Stimulated activated CD4-positive, alpha-beta T cell treated with anti-CD3 and anti-CD28 coated beads, TNF-alpha, amount 100 ng/mL, for 48 hours (primary cell): ENCODE data around the gene PNMA5.

ENCODE experiments used
- DNase-seq, 3 donors: peaks; one replicate each; pipeline ENCODE4 v3.0.0-alpha.2; 2020; ENCODE audit warnings: low read depth in 3 of 3

Gene PNMA5

DNA sequence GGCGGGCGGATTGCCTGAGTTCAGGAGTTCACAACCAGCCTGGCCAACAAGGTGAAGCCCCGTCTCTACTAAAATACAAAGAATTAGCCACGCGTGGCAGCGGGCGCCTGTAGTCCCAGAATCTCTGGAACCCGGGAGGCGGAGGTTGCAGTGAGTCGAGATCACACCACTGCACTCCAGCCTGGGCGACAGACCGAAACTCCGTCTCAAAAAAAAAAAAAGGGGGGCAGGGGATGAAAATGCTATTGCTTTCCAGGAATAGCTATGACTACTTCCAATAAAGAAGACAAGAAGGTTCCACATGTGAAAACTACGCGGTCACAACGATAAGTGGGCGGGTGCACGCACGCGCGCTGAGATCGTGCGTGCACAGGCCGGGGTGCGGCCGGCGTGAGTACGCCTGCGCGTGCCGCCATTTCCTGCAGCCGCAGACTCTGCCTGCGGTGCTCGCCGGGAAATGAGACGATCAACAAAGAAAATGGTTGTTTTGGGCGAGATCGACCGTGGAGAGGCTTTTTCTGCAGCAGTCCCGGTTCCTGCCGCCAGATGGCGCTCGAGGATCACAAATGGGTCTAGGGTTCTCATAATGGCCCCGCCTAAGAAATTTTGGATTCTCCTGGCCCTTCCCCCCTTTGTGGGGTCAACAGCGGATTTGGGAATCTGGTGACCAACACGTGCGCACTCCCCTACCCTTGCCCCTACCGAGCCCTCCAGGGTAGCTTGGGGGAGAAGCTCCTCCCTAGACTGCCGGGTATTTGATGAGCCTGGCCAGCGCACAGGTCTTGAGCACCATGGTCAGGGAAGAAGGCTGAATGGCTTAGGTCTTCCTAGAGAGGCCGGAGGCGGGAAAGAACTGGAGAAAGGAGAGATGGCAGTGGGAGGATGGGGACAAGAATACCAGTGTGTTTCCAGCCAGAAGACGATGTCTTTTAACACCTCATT lies 35.1 kb downstream of the PNMA5 start:
- peak; percentile 78 to 83 (median 82) for DNase-seq

GRCh38 chrX:152958047-152958446 lies 35.9 kb downstream of the PNMA5 start:
- DNase-seq = no peak

DNA sequence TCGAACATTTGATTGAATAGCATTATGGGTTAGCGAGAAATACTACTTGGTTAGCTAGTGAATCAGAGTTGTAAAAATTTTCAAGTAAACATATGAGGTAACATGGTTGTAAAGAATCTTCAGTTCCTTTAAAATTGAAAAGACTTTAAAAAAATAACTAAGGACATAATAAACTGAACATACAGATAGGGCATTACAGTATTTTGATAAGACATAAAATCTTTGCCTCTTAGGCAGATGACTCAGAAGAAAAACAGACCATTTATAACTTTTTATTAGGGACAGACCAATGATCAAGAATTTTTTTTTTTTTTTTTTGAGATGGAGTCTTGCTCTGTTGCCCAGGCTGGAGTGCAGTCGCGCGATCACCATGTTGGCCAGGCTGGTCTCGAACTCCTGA lies 43.1 kb downstream of the PNMA5 start:
- DNase-seq = no peak

DNA sequence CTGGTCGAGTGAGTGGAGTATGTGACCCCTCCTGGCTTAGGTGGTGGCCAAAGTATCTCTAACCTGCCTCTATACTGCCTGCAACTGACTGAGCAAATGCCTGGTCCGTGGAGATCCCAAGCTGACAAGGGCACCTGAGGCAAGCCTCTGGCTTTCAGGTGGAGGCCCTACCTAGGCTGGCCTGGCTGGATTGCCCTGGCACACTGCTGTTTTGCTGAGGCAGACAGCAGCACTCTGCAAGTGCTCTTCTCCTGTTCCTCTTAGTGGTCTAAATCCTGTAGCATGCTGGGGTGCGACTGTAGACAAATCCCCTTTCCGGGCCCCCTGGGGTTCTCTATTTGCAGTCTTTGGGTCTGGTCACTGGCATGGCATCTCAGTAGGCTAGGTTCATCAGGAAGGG lies 44.8 kb downstream of the PNMA5 start:
- DNase-seq = no peak

GRCh38 chrX:152946681-152947080 lies 47.2 kb downstream of the PNMA5 start:
- no peak for DNase-seq

DNA sequence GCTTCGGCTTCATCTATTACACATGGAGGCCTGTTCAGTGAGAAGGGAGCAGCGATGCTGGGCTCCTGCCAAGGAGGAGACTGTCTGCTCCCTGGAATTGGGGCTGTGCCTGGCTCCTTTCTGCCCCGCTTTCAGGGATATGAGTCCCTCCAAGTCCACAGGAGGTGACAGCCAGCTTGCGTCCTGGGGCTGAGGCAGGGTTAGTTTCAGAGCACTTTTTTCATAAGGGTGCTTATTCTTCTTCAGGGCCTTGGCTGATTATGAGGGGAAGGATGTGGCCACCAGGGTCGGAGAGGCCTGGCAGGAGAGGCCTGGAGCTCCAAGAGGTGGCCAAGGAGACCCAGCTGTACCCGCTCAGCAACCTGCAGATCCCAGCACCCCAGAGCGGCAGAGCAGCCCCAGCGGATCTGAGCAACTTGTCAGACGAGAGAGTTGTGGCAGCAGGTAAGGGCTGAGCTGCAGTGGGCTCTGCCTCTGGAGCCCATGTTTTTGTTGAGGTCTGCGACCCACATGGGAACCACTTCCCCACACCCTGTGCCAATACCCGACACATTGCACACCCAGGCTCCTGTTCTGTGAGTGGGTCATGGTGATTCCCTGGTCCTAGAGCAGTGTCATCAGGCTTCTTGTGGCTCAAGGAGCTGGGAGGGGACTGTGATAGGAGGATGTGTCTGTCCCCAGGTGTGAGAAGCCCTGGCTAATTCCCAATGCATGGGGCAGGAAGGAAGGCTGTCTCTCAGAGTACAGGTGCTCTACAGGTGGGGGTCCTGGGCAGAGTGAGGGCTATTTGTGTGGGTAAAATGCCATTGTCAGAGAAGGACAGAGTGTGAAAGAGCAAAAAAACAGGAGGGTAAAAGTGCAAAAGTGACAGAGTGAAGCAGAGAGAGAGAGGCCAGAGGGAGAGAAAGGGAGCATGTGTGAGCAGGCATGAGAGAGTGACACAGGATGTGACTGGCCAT lies 48.6 kb downstream of the PNMA5 start:
- DNase-seq = no peak

GRCh38 chrX:152943826-152944225 lies 50.1 kb downstream of the PNMA5 start:
- no peak for DNase-seq

GRCh38 chrX:152942077-152942442 lies 51.9 kb downstream of the PNMA5 start:
- DNase-seq = no peak

DNA sequence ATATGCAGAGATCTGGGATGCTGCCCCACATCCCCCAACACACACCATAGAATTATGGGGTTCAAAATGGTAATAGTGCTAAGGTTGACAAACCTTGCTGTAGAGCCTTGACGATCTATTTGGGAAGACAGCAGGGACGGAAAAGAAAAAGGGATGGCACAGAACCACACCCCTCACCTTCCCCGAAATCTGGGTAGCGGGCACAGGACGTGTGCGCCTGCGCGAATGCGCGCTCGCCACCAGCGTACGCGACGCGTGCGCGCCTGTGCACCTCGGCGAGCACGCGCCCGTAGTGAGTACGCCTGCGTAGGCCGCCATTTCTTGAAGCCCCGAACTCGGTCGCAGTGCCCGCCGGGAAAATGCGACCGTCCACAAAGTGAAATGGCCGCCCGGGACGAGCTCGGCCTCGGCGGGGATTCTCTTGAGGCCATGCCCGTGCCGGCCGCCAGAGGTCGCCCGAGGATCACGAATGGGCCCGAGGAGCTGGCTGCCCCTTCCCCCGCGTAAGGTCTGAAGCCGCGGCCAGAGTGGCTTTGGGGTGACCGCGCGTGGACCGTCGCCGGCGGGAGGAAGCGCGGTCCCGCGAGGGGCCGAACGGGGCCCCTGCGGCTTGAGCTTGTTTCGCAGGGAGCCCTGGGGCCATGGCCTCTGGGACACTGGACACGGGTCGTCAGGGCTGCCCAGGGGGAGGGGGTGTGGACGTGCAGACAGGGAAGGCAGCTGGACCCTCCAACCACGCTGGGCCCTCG lies 52.4 kb downstream of the PNMA5 start:
- DNase-seq = peak; percentile 69 to 82 (median 71)
